ENCODE measurements around the gene SSRP1. TPM values are rescaled to one million over a fixed set of nuclear protein-coding genes. Genes with fewer than 3 reads are reported as not detected.

SSRP1 gene
- total RNA-seq, 1 donor from 2014 or later = 64.7 TPM

DNA sequence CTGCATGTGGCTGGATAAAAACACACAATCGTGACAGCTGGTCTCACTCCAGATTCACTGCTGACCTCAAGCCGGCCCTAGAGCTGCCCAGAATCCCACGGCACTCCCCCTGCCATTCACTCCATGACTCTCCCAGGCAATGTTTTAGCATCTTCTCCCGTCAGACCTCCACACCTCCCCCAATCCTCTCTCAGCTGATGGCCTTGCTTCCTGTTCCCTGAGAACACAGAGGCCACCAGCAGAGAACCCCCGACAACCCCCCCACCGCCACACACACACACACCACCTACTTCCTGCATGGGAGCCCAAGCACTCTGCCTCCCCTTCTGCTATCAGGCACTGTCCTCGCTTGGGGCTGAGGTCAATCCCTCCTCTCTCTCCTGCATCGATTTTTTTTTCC is 20.2 kb downstream of the SSRP1 start:
- no peaks in the 10 kb centered on the region for H3K9me3 ChIP-seq
- no peak for DNase-seq

DNA sequence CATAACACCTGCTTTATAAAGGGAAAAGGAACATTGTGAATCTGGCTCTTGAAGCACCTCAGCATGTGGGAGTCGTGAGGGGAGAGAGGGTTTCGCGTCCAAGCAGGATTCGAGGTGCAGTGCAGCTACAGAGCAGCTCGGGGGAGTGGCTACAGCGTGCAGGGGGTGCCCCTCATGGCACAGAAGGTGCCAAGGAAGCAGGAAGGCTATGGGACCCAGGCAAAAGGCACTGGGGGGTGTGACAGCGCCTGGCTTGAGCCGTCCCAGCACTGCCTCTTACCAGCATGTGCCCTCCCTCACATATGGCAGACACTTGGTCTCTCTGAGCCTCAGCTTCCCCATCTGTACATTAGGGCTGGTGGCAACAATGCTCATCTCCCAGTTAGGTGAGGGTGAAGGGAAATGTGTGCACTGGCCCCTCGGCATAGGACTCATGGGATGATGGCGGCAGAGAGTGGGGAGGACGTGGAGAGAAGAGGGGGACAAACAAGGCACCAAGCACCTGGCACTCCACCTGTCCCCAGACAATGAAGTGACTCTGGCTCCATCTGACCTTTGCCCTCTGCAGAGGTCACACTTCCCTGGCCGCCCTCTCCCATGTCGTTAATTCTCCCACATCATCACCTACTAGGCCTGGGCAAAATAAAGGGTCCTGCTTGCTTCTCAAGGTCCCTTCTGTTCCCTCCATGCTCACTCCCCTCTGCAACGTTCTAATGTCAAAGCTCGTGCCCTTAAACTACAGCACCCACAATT is 21.3 kb downstream of the SSRP1 start:
- Histone ChIP-seq H3K27me3 (no peaks in the 10 kb centered on the region), H3K36me3 (peaks cover 78% of the 10 kb centered on the region), H3K27ac (no peak overlapping the region), H3K4me3 (no peak overlapping the region), H3K4me1 (peaks cover 73% of the 10 kb centered on the region), H3K9me3 (no peaks in the 10 kb centered on the region)
- intact Hi-C loops (cut with DNase I) = no loop called here
- TF ChIP-seq, protein P1, sequence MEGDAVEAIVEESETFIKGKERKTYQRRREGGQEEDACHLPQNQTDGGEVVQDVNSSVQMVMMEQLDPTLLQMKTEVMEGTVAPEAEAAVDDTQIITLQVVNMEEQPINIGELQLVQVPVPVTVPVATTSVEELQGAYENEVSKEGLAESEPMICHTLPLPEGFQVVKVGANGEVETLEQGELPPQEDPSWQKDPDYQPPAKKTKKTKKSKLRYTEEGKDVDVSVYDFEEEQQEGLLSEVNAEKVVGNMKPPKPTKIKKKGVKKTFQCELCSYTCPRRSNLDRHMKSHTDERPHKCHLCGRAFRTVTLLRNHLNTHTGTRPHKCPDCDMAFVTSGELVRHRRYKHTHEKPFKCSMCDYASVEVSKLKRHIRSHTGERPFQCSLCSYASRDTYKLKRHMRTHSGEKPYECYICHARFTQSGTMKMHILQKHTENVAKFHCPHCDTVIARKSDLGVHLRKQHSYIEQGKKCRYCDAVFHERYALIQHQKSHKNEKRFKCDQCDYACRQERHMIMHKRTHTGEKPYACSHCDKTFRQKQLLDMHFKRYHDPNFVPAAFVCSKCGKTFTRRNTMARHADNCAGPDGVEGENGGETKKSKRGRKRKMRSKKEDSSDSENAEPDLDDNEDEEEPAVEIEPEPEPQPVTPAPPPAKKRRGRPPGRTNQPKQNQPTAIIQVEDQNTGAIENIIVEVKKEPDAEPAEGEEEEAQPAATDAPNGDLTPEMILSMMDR (IDR thresholded peaks at IDR 0.05) = no peak
- peak; percentile 55 for DNase-seq
- ATAC-seq = no peak

More for the DNA sequence above, 20.2 kb downstream of the SSRP1 start:
- no peak for ATAC-seq
- Histone ChIP-seq H3K36me3 (peaks cover 79% of the 10 kb centered on the region), H3K27me3 (no peaks in the 10 kb centered on the region), H3K4me1 (peaks cover 73% of the 10 kb centered on the region), H3K27ac (peak overlapping the region; percentile 51), H3K4me3 (no peak overlapping the region)
- TF ChIP-seq, protein P1 (IDR thresholded peaks at IDR 0.05) = no peak
- intact Hi-C loops (cut with DNase I) = no loop called here

DNA sequence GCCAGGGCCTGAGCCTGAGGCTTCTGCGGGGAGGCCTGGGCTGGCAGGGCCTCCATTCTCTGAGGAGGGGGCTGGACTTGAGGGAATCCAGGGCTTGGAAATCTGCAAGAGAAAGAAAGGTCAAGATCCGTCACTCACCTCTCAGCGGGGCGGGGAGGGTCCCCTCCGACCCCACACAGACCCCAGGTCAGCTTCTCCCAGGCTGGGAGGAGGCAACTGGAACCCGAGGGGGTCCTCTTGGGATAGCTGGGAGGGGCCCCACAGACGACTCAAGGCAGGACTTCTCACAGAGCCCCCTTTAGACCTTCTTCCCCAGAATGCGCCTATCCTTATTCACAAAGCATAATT is 21.9 kb downstream of the SSRP1 start:
- H3K4me1 ChIP-seq = peaks cover 73% of the 10 kb centered on the region
- no peaks in the 10 kb centered on the region for H3K9me3 ChIP-seq
- H3K4me3 ChIP-seq = no peak overlapping the region
- peaks cover 76% of the 10 kb centered on the region for H3K36me3 ChIP-seq
- TF ChIP-seq, protein P1 (IDR thresholded peaks at IDR 0.05) = no peak
- intact Hi-C loops (cut with DNase I) = no loop called here
- DNase-seq (peak; percentile 40), ATAC-seq (no peak)
- no peak overlapping the region for H3K27ac ChIP-seq
- no peaks in the 10 kb centered on the region for H3K27me3 ChIP-seq

DNA sequence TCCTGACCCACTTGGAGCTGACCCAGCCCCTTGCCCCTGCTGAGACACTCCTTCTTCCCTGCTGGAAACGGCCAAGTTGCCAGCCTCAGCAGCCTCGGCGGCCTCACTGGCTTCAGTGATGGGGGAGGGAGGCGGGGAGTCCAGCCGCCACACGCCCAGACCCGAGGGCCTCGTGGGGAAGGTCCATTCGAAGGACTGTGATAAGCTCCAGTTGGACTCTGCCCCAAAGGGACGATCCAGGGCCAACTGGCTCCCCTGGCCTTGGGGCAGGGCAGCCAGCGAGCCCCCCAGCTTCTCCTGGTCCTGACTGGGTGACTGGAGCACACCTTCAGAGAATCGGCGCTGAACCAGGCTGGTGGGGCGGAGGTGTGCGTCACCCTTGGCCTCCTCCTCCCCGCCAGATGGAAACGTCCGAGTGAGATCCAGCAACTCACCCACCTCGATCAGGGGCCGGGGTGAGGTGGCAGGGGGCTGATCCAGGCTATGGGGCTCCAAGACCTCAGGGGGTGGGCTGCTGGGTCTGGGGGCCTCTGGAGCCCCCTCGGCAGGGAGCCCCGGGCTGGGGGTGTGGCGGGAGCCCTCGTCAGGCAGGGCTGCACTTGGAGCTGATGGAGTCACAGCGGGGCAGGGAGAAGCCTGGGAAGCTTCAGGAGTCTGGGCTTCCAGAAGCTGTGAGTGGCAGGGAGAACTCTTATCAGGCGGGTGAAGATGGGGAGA is 22.5 kb downstream of the SSRP1 start:
- H3K36me3 ChIP-seq = peaks cover 73% of the 10 kb centered on the region
- DNase-seq = peak; percentile 66
- no peak overlapping the region for H3K4me3 ChIP-seq
- H3K27ac ChIP-seq = no peak overlapping the region
- TF ChIP-seq, protein P1 (IDR thresholded peaks at IDR 0.05) = no peak
- ATAC-seq = no peak
- intact Hi-C loops (cut with DNase I) = no loop called here
- no peaks in the 10 kb centered on the region for H3K27me3 ChIP-seq
- no peaks in the 10 kb centered on the region for H3K9me3 ChIP-seq
- H3K4me1 ChIP-seq = peaks cover 73% of the 10 kb centered on the region

DNA sequence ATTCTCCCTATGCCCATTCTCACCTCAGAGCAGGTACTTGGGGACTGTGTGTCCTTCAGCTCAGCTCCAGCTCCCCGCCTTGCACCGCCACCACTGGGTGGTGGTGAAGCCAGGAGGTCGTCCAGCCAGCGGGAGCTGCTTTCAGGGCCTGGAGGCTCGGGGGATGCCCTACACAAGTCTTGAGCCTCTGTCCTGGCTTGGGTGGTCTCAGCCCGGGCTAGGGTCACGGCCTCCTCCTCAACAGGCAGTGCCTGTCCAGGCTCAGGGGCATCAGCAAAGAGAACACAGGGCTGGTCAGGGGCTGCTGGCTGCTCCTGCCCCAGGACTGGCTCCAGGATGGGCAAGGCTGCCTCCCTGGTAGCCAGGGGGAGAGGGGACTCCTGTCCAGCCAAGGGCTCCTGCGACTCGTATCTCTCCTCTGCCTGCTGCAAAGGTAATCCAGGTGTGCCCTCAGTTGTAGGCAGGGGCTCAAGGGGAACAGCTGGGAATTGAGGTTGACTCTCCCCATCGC is 23.1 kb downstream of the SSRP1 start:
- TF ChIP-seq, protein P1 (IDR thresholded peaks at IDR 0.05) = no peak
- peak overlapping the region; percentile 78 for H3K27ac ChIP-seq
- H3K4me3 ChIP-seq = no peak overlapping the region
- intact Hi-C loops (cut with DNase I) = no loop called here
- DNase-seq (peak; percentile 44), ATAC-seq (no peak)
- no peaks in the 10 kb centered on the region for H3K9me3 ChIP-seq
- peaks cover 75% of the 10 kb centered on the region for H3K36me3 ChIP-seq
- H3K4me1 ChIP-seq = peaks cover 74% of the 10 kb centered on the region
- H3K27me3 ChIP-seq = no peaks in the 10 kb centered on the region
